ENCODE measurements around the gene VPS8. TPM values are rescaled to one million over a fixed set of nuclear protein-coding genes. Genes with fewer than 3 reads are reported as not detected.
A peak's percentile ranks its signal among the peaks of the same experiment; 100 is the strongest.

The VPS8 gene
- total RNA-seq, 1 donor from 2014 or later: 94.5 TPM

- no peaks in the 10 kb centered on the region for H3K27me3 Mint-ChIP-seq (ENCODE audit: unreplicated experiment)
- H3K36me3 Mint-ChIP-seq (ENCODE audit: unreplicated experiment): no peaks in the 10 kb centered on the region
- H3K9me3 Mint-ChIP-seq (ENCODE audit: unreplicated experiment): peaks cover 1% of the 10 kb centered on the region
- DNase-seq: no peak
- H3K4me3 Mint-ChIP-seq (ENCODE audit: unreplicated experiment): no peak overlapping the region
- TF ChIP-seq, protein P1, sequence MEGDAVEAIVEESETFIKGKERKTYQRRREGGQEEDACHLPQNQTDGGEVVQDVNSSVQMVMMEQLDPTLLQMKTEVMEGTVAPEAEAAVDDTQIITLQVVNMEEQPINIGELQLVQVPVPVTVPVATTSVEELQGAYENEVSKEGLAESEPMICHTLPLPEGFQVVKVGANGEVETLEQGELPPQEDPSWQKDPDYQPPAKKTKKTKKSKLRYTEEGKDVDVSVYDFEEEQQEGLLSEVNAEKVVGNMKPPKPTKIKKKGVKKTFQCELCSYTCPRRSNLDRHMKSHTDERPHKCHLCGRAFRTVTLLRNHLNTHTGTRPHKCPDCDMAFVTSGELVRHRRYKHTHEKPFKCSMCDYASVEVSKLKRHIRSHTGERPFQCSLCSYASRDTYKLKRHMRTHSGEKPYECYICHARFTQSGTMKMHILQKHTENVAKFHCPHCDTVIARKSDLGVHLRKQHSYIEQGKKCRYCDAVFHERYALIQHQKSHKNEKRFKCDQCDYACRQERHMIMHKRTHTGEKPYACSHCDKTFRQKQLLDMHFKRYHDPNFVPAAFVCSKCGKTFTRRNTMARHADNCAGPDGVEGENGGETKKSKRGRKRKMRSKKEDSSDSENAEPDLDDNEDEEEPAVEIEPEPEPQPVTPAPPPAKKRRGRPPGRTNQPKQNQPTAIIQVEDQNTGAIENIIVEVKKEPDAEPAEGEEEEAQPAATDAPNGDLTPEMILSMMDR (IDR thresholded peaks at IDR 0.05; ENCODE audit: partially characterized antibody, unreplicated experiment): no peak
- H3K4me1 Mint-ChIP-seq (ENCODE audit: low read depth, unreplicated experiment): peaks cover 11% of the 10 kb centered on the region
- H3K27ac Mint-ChIP-seq (ENCODE audit: unreplicated experiment): no peak overlapping the region
Observed at GRCh38 chr3:184788751-184789150, 23.2 kb upstream of the VPS8 start.

DNA sequence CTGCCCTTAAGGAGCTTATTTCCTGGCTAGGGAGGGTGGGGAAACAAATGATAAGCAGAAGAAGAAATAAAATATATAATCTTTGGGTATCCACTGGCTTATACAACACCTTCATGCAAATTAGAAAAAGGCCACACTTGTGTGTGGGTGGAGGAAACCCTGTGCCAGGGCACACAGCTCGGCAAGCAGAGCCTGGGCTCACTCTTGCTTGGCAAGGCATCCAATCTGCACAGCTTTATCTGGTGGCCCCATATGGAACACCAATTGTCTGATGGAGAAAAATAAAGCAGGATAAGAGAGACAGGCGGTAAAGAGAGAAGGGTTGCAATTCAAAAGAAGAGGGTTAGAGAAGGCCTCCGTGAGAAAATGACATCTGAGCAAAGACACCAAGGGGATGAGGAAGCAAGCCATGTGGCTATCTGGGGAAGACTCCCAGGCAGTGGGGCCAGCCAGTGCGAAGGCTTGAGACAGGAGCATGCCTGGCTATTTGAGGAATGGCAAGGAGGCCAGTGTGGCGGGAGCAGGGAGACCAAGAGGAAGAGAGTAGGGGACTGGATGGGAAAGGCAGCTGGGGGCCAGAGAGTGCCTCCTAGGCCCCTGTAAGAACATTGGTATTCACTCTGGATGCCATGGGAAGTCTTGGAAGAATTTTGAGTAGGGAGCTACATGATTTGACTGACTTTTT, 22.5 kb upstream of the VPS8 start:
- peaks cover 11% of the 10 kb centered on the region for H3K4me1 Mint-ChIP-seq (ENCODE audit: low read depth, unreplicated experiment)
- H3K36me3 Mint-ChIP-seq (ENCODE audit: unreplicated experiment): no peaks in the 10 kb centered on the region
- no peak overlapping the region for H3K4me3 Mint-ChIP-seq (ENCODE audit: unreplicated experiment)
- H3K27me3 Mint-ChIP-seq (ENCODE audit: unreplicated experiment): no peaks in the 10 kb centered on the region
- DNase-seq: no peak
- no peak overlapping the region for H3K27ac Mint-ChIP-seq (ENCODE audit: unreplicated experiment)
- TF ChIP-seq, protein P1 (IDR thresholded peaks at IDR 0.05; ENCODE audit: partially characterized antibody, unreplicated experiment): no peak
- peaks cover 1% of the 10 kb centered on the region for H3K9me3 Mint-ChIP-seq (ENCODE audit: unreplicated experiment)

DNA sequence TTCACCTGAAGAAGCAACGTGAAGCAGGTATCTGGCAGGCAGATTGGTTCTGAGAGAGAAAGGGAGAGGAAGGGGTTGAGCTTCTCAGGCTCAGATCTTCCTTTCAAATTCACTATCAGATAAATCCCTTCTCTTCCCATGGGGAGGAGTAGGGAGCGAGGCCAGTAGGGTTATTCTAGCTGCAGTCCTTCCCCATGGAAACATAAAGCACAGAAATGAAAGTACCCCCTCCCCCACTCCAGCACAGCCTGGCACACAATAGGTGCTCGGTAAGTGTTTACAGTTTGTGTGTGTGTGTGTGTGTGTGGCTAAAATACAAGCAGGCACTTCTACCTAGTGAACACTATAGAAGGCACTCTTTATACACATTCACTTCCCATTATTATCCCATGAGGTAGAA, 20.8 kb upstream of the VPS8 start:
- H3K27ac Mint-ChIP-seq (ENCODE audit: unreplicated experiment): no peak overlapping the region
- H3K4me3 Mint-ChIP-seq (ENCODE audit: unreplicated experiment): no peak overlapping the region
- DNase-seq: no peak
- H3K9me3 Mint-ChIP-seq (ENCODE audit: unreplicated experiment): peaks cover 1% of the 10 kb centered on the region
- no peaks in the 10 kb centered on the region for H3K36me3 Mint-ChIP-seq (ENCODE audit: unreplicated experiment)
- no peaks in the 10 kb centered on the region for H3K27me3 Mint-ChIP-seq (ENCODE audit: unreplicated experiment)
- peaks cover 3% of the 10 kb centered on the region for H3K4me1 Mint-ChIP-seq (ENCODE audit: low read depth, unreplicated experiment)
- TF ChIP-seq, protein P1 (IDR thresholded peaks at IDR 0.05; ENCODE audit: partially characterized antibody, unreplicated experiment): no peak

GRCh38 chr3:184795522-184796190, 16.3 kb upstream of the VPS8 start:
- Mint-ChIP-seq H3K4me1 (ENCODE audit: low read depth, unreplicated experiment) (peaks cover 5% of the 10 kb centered on the region), H3K36me3 (ENCODE audit: unreplicated experiment) (no peaks in the 10 kb centered on the region), H3K4me3 (ENCODE audit: unreplicated experiment) (no peak overlapping the region), H3K27me3 (ENCODE audit: unreplicated experiment) (peaks cover 4% of the 10 kb centered on the region), H3K27ac (ENCODE audit: unreplicated experiment) (no peak overlapping the region), H3K9me3 (ENCODE audit: unreplicated experiment) (peaks cover 1% of the 10 kb centered on the region)
- TF ChIP-seq, protein P1 (IDR thresholded peaks at IDR 0.05; ENCODE audit: partially characterized antibody, unreplicated experiment): no peak
- peak; percentile 49 for DNase-seq

GRCh38 chr3:184796551-184796950, 15.4 kb upstream of the VPS8 start:
- peaks cover 4% of the 10 kb centered on the region for H3K27me3 Mint-ChIP-seq (ENCODE audit: unreplicated experiment)
- H3K9me3 Mint-ChIP-seq (ENCODE audit: unreplicated experiment): peaks cover 1% of the 10 kb centered on the region
- no peak overlapping the region for H3K4me3 Mint-ChIP-seq (ENCODE audit: unreplicated experiment)
- TF ChIP-seq, protein P1 (IDR thresholded peaks at IDR 0.05; ENCODE audit: partially characterized antibody, unreplicated experiment): no peak
- peaks cover 5% of the 10 kb centered on the region for H3K4me1 Mint-ChIP-seq (ENCODE audit: low read depth, unreplicated experiment)
- no peak for DNase-seq
- H3K27ac Mint-ChIP-seq (ENCODE audit: unreplicated experiment): no peak overlapping the region
- H3K36me3 Mint-ChIP-seq (ENCODE audit: unreplicated experiment): no peaks in the 10 kb centered on the region

Measured in glutamatergic neuron (in vitro differentiated cells).